Transverse colon (tissue), 4 donors: ENCODE data around the gene TOP2B.

Experiments used
- EP300 ChIP-seq: sonication (generic); formaldehyde crosslinking; IDR thresholded peaks from one replicate; pipeline ENCODE4 v1.6.1; 2017; ENCODE audit warnings: antibody characterized with exemption, low read depth
- POLR2AphosphoS5 ChIP-seq, 3 donors: sonication (generic); formaldehyde crosslinking; IDR thresholded peaks; one replicate each; pipeline ENCODE4 v1.6.1; 2016; ENCODE audit warnings: antibody characterized with exemption in 3 of 3
- TF ChIP-seq, protein P1 (sequence below), 5 experiments: fragments of 200-600 bp in 3 of 5; fragments of 450-650 bp in 2 of 5; sonication (generic) in 3 of 5; IDR thresholded peaks; 1 replicate in 2 of 5; 2 replicates in 3 of 5; pipeline ENCODE4 v1.5.1; 2016 to 2017; ENCODE audit warnings: antibody characterized with exemption in 5 of 5, inconsistent platforms in 3 of 5, mild to moderate bottlenecking in 2 of 5, moderate library complexity in 1 of 5

DNA sequence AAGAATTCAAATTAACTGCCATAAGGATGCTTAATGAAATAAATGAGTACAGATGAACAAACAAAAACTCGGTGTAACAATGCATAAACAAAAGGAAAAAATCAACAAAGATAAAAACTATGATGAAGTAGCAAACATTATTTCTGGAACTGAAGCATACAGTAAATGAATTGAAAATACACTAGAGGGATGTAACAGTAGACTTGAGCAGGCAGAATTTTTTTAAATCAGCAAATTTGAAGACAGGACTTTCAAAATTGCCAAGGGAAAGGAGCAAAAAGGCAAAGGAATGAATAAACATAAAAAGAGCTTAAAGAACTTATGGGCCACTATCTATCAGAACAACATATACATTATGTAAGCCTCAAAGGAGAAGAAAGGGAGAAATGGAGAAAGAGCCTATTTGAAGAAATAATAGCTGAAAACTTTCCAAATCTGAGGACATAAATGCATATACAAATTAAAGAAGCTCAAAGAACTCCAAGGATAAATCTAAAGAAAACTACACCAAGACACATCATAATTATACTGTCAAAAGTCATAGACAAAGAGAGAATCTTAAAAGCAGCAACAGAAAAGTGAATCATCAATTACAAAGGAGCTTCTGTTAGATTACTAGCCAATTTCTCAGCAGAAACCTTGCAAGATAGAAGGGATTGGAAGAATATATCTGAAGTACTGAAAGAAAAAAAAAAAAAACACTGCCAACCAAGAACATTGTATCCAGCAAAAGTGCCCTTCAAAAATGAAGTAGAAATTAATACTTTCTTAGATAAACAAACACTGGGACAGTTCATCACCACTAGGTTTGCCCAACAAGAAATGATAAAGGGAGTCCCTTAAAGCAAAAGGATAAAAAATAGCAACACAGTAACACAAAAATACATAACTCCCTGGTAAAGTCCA, 15.5 kb downstream of the TOP2B start:
- TF ChIP-seq POLR2AphosphoS5 (IDR thresholded peaks at IDR 0.05) = no peak
- TF ChIP-seq, protein P1, sequence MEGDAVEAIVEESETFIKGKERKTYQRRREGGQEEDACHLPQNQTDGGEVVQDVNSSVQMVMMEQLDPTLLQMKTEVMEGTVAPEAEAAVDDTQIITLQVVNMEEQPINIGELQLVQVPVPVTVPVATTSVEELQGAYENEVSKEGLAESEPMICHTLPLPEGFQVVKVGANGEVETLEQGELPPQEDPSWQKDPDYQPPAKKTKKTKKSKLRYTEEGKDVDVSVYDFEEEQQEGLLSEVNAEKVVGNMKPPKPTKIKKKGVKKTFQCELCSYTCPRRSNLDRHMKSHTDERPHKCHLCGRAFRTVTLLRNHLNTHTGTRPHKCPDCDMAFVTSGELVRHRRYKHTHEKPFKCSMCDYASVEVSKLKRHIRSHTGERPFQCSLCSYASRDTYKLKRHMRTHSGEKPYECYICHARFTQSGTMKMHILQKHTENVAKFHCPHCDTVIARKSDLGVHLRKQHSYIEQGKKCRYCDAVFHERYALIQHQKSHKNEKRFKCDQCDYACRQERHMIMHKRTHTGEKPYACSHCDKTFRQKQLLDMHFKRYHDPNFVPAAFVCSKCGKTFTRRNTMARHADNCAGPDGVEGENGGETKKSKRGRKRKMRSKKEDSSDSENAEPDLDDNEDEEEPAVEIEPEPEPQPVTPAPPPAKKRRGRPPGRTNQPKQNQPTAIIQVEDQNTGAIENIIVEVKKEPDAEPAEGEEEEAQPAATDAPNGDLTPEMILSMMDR (IDR thresholded peaks at IDR 0.05) = no peak
- no peak for TF ChIP-seq EP300
